ENCODE results near the gene CCR3. TPM values are rescaled to one million over a fixed set of nuclear protein-coding genes. Genes with fewer than 3 reads are reported as not detected.

Gene CCR3
- total and polyA plus RNA-seq, 7 donors = 0.04 to 0.69 TPM; not detected in 5

GRCh38 chr3:46196261-46196957 is 45.9 kb upstream of the CCR3 start:
- intact Hi-C loops (cut with DNase I) = no loop called here
- Histone ChIP-seq H3K27me3 (no peaks in the 10 kb centered on the region), H3K27ac (no peak overlapping the region), H3K9me3 (peaks cover 0 to 15% (median 4%) of the 10 kb centered on the region in 4 donors), H3K4me3 (no peak overlapping the region), H3K4me1 (no peaks in the 10 kb centered on the region), H3K36me3 (no peaks in the 10 kb centered on the region)
- no peak for DNase-seq
- 86 to 90% methylated on average over 7 of the region's 7 CpGs for whole genome bisulfite sequencing, 2 donors
- no peak for TF ChIP-seq CTCF (IDR thresholded peaks at IDR 0.05)

GRCh38 chr3:46200211-46200610 is 42.0 kb upstream of the CCR3 start:
- peak overlapping the region in 1 of 4 donors; percentile 36 for H3K27ac ChIP-seq
- no peaks in the 10 kb centered on the region for H3K36me3 ChIP-seq
- no peaks in the 10 kb centered on the region for H3K4me1 ChIP-seq
- no peak overlapping the region for H3K4me3 ChIP-seq
- no peak for DNase-seq
- no peaks in the 10 kb centered on the region for H3K9me3 ChIP-seq
- no peaks in the 10 kb centered on the region for H3K27me3 ChIP-seq
- TF ChIP-seq EP300 (IDR thresholded peaks at IDR 0.05) = no peak
- no peak for TF ChIP-seq CTCF (IDR thresholded peaks at IDR 0.05)
- no peak for TF ChIP-seq POLR2AphosphoS5 (IDR thresholded peaks at IDR 0.05)
- TF ChIP-seq POLR2A (IDR thresholded peaks at IDR 0.05) = no peak
- intact Hi-C loops (cut with DNase I) = no loop called here
- 61 to 83% methylated on average over 5 of the region's 5 CpGs for WGBS, 2 donors

GRCh38 chr3:46200790-46201189 is 41.5 kb upstream of the CCR3 start:
- WGBS, 2 donors = 51 to 69% methylated on average over 1 of the region's 1 CpG
- no peak for DNase-seq
- no peak for TF ChIP-seq POLR2AphosphoS5 (IDR thresholded peaks at IDR 0.05)
- TF ChIP-seq POLR2A (IDR thresholded peaks at IDR 0.05) = no peak
- TF ChIP-seq EP300 (IDR thresholded peaks at IDR 0.05) = no peak
- TF ChIP-seq CTCF (IDR thresholded peaks at IDR 0.05) = no peak
- H3K36me3 ChIP-seq = no peaks in the 10 kb centered on the region
- H3K9me3 ChIP-seq = no peaks in the 10 kb centered on the region
- H3K27ac ChIP-seq = peak overlapping the region in 1 of 4 donors; percentile 36
- H3K4me1 ChIP-seq = no peaks in the 10 kb centered on the region
- intact Hi-C loops (cut with DNase I) = no loop called here
- H3K4me3 ChIP-seq = no peak overlapping the region
- no peaks in the 10 kb centered on the region for H3K27me3 ChIP-seq

- Histone ChIP-seq H3K27ac (no peak overlapping the region), H3K4me3 (no peak overlapping the region), H3K4me1 (no peaks in the 10 kb centered on the region), H3K36me3 (no peaks in the 10 kb centered on the region), H3K27me3 (no peaks in the 10 kb centered on the region), H3K9me3 (no peaks in the 10 kb centered on the region)
- intact Hi-C loops (cut with DNase I) = no loop called here
- DNase-seq = no peak
- WGBS, 2 donors = 84 to 89% methylated on average over 4 of the region's 4 CpGs
- no peak for TF ChIP-seq POLR2AphosphoS5 (IDR thresholded peaks at IDR 0.05)
- no peak for TF ChIP-seq EP300 (IDR thresholded peaks at IDR 0.05)
- TF ChIP-seq POLR2A (IDR thresholded peaks at IDR 0.05) = no peak
- no peak for TF ChIP-seq CTCF (IDR thresholded peaks at IDR 0.05)
These were observed 39.7 kb upstream of the CCR3 start for GRCh38 chr3:46202535-46202934.

- DNase-seq = no peak
- H3K36me3 ChIP-seq = no peaks in the 10 kb centered on the region
- TF ChIP-seq EP300 (IDR thresholded peaks at IDR 0.05) (no peak), CTCF (IDR thresholded peaks at IDR 0.05) (no peak), POLR2AphosphoS5 (IDR thresholded peaks at IDR 0.05) (no peak), POLR2A (IDR thresholded peaks at IDR 0.05) (no peak)
- H3K27ac ChIP-seq = no peak overlapping the region
- no peak overlapping the region for H3K4me3 ChIP-seq
- WGBS, 2 donors = 95 to 97% methylated on average over 12 of the region's 12 CpGs
- no peaks in the 10 kb centered on the region for H3K4me1 ChIP-seq
- no peaks in the 10 kb centered on the region for H3K9me3 ChIP-seq
- intact Hi-C loops (cut with DNase I) = no loop called here
- no peaks in the 10 kb centered on the region for H3K27me3 ChIP-seq
These were observed 38.6 kb upstream of the CCR3 start for GRCh38 chr3:46203681-46204080.

All from sigmoid colon (tissue), 7 donors.